ENCODE results near the gene ZBTB45. TPM values are rescaled to one million over a fixed set of nuclear protein-coding genes. Genes with fewer than 3 reads are reported as not detected.

ZBTB45 gene
- total and polyA plus RNA-seq, 9 of the 15 experiments (the other 6 are each of a cell fraction or from before 2014, with no cell fraction given), result 0.08 to 16.1 (median 1.8) TPM

DNA sequence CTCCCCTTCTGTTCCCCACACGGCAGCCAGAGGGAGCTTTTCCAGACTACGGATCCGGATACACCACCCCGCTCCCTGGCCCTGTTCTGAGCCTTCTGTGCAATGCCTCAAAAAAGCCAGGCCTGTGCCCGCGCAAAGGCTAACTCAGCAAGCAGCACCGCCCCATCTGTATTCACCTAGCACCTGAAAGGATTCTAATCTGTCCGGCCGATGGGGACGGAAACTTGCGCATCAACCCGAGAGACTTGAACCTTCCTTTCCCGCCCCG lies 589 bp downstream of the ZBTB45 start (continued):
- TF ChIP-seq, protein P1, sequence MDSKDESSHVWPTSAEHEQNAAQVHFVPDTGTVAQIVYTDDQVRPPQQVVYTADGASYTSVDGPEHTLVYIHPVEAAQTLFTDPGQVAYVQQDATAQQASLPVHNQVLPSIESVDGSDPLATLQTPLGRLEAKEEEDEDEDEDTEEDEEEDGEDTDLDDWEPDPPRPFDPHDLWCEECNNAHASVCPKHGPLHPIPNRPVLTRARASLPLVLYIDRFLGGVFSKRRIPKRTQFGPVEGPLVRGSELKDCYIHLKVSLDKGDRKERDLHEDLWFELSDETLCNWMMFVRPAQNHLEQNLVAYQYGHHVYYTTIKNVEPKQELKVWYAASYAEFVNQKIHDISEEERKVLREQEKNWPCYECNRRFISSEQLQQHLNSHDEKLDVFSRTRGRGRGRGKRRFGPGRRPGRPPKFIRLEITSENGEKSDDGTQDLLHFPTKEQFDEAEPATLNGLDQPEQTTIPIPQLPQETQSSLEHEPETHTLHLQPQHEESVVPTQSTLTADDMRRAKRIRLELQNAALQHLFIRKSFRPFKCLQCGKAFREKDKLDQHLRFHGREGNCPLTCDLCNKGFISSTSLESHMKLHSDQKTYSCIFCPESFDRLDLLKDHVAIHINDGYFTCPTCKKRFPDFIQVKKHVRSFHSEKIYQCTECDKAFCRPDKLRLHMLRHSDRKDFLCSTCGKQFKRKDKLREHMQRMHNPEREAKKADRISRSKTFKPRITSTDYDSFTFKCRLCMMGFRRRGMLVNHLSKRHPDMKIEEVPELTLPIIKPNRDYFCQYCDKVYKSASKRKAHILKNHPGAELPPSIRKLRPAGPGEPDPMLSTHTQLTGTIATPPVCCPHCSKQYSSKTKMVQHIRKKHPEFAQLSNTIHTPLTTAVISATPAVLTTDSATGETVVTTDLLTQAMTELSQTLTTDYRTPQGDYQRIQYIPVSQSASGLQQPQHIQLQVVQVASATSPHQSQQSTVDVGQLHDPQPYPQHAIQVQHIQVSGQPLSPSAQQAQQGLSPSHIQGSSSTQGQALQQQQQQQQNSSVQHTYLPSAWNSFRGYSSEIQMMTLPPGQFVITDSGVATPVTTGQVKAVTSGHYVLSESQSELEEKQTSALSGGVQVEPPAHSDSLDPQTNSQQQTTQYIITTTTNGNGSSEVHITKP (IDR thresholded peaks at IDR 0.05; ENCODE audit: partially characterized antibody), result peak; percentile 12
- TF ChIP-seq MCM5 (IDR thresholded peaks at IDR 0.05; ENCODE audit: low read depth) (no peak), RBM17 (IDR thresholded peaks at IDR 0.05; ENCODE audit: borderline replicate concordance, low read depth, low read length) (no peak), ZNF79 (CRISPR knock-in tag; IDR thresholded peaks at IDR 0.05; ENCODE audit: low read depth) (no peak), TGIF2 (CRISPR knock-in tag; IDR thresholded peaks at IDR 0.05) (no peak), PHB (CRISPR knock-in tag; IDR thresholded peaks at IDR 0.05) (no peak), CREBBP (IDR thresholded peaks at IDR 0.05; ENCODE audit: low read depth, low read length) (no peak), PTTG1 (tag; IDR thresholded peaks at IDR 0.05; ENCODE audit: low read depth) (no peak), ZFPM2 (CRISPR knock-in tag; IDR thresholded peaks at IDR 0.05) (no peak), KLF1 (tag; IDR thresholded peaks at IDR 0.05) (no peak), XRCC4 (IDR thresholded peaks at IDR 0.05; ENCODE audit: extremely low read depth, insufficient read depth, insufficient read length) (no peak), FIP1L1 (IDR thresholded peaks at IDR 0.05; ENCODE audit: low read depth, low read length, poor library complexity, severe bottlenecking) (no peak), ZC3H4 (CRISPR knock-in tag; IDR thresholded peaks at IDR 0.05; ENCODE audit: borderline replicate concordance) (no peak), MAFK (IDR thresholded peaks at IDR 0.05; ENCODE audit: low read length) (no peak), EWSR1 (IDR thresholded peaks at IDR 0.05; ENCODE audit: borderline replicate concordance, low read depth, partially characterized antibody) (no peak), NRF1 (conservative IDR thresholded peaks at IDR 0.05 in 1 of 2, IDR thresholded peaks at IDR 0.05 in 1 of 2) (peak; percentile 2 to 8; a peak in 1 of 4 replicates)
- TF ChIP-seq, protein P2, sequence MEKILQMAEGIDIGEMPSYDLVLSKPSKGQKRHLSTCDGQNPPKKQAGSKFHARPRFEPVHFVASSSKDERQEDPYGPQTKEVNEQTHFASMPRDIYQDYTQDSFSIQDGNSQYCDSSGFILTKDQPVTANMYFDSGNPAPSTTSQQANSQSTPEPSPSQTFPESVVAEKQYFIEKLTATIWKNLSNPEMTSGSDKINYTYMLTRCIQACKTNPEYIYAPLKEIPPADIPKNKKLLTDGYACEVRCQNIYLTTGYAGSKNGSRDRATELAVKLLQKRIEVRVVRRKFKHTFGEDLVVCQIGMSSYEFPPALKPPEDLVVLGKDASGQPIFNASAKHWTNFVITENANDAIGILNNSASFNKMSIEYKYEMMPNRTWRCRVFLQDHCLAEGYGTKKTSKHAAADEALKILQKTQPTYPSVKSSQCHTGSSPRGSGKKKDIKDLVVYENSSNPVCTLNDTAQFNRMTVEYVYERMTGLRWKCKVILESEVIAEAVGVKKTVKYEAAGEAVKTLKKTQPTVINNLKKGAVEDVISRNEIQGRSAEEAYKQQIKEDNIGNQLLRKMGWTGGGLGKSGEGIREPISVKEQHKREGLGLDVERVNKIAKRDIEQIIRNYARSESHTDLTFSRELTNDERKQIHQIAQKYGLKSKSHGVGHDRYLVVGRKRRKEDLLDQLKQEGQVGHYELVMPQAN (IDR thresholded peaks at IDR 0.05; ENCODE audit: borderline replicate concordance), result peak; percentile 16; the same call in 1 of the 2 replicates
- TF ChIP-seq, protein P3, sequence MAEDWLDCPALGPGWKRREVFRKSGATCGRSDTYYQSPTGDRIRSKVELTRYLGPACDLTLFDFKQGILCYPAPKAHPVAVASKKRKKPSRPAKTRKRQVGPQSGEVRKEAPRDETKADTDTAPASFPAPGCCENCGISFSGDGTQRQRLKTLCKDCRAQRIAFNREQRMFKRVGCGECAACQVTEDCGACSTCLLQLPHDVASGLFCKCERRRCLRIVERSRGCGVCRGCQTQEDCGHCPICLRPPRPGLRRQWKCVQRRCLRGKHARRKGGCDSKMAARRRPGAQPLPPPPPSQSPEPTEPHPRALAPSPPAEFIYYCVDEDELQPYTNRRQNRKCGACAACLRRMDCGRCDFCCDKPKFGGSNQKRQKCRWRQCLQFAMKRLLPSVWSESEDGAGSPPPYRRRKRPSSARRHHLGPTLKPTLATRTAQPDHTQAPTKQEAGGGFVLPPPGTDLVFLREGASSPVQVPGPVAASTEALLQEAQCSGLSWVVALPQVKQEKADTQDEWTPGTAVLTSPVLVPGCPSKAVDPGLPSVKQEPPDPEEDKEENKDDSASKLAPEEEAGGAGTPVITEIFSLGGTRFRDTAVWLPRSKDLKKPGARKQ (CRISPR knock-in tag; IDR thresholded peaks at IDR 0.05), result no peak
- TF ChIP-seq, protein P4, sequence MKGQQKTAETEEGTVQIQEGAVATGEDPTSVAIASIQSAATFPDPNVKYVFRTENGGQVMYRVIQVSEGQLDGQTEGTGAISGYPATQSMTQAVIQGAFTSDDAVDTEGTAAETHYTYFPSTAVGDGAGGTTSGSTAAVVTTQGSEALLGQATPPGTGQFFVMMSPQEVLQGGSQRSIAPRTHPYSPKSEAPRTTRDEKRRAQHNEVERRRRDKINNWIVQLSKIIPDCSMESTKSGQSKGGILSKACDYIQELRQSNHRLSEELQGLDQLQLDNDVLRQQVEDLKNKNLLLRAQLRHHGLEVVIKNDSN (CRISPR knock-in tag; IDR thresholded peaks at IDR 0.05), result no peak
- TF ChIP-seq, protein P5, sequence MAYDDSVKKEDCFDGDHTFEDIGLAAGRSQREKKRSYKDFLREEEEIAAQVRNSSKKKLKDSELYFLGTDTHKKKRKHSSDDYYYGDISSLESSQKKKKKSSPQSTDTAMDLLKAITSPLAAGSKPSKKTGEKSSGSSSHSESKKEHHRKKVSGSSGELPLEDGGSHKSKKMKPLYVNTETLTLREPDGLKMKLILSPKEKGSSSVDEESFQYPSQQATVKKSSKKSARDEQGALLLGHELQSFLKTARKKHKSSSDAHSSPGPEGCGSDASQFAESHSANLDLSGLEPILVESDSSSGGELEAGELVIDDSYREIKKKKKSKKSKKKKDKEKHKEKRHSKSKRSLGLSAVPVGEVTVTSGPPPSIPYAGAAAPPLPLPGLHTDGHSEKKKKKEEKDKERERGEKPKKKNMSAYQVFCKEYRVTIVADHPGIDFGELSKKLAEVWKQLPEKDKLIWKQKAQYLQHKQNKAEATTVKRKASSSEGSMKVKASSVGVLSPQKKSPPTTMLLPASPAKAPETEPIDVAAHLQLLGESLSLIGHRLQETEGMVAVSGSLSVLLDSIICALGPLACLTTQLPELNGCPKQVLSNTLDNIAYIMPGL (CRISPR knock-in tag; IDR thresholded peaks at IDR 0.05), result no peak

Data from K562 (cell line).